ENCODE measurements around the gene RTN4. TPM values are rescaled to one million over a fixed set of nuclear protein-coding genes. Genes with fewer than 3 reads are reported as not detected.
"Not testable (repeated sequence)": the region's sequence is repeated elsewhere in the genome, so short reads cannot be mapped to it uniquely, and the experiment has no call there.

The RTN4 gene
- total RNA-seq, 1 donor from 2014 or later: 273 TPM

DNA sequence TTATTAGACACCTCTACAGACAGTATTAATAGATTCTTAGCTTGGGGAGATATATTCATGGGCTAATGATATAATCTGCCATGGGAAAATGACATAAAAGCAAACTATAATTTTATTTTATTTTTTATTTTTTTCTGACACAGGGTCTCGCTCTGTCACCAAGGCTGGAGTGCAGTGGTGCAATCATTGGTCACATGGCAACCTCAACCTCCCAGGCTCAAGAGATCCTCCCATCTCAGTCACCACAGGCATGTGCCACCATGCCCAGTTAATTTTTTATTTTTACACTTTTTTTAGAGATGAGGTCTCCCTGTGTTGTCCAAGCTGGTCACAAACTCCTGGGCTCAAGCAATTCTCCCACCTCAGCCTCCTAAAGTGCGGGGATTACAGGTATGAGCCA lies 39.3 kb downstream of the RTN4 start:
- DNase-seq (ENCODE audit: low read depth, low spot score): no peak

DNA sequence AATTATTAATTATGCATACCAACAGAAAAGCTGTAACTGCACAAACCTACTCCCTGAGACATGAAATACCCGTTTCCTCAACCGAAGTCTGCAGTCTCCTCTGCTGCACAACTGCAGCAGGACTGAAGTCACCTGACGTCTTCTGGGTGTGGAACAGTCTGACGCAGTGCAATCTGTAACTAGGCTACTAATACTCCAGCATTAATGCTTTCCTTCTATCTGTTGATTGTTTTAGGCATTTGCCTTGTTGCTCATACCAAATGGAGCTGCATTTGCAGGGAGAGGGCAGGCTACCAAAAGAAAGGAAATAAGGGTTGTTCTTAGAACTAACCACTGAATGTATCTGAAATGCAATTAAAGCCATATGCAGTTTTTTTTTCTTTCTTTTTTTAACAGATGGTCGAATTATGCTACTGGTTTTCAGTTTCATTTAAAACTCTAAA lies 40.1 kb downstream of the RTN4 start:
- DNase-seq (ENCODE audit: low read depth, low spot score): no peak

DNA sequence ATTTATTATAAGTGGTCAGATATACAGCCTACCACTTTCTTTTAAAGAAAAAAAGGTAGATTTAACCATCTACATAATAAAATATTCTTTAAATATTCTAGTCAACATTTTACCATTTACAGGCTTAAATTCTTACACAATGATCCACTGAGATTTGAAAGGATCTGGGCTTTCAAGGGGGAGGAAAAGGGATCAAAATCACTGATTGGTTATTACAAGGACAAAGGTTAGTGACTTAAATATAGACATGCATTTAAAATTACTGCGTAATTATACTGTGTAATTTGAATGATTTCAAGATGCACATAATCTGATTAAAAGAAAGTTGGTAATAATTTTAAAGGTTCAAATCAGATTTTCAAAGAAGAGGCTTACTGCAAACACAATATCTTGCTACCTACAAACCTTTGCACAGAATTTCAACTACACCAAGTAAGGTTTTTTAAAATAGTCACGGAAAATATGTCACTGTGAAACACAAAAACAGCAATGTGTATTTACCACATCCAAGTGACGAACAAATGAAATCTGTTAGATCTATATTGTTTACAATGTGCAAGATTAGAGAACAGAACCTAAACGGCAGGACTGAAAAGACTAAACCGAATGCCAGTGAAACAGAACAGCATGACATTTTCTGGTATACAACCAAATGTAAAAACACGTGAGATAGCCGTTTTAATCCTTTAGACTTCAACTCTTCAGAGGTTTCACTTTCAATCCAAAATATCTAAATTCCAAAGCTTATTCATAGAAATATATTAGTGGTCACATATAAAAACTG lies 40.8 kb downstream of the RTN4 start:
- DNase-seq (ENCODE audit: low read depth, low spot score): no peak

DNA sequence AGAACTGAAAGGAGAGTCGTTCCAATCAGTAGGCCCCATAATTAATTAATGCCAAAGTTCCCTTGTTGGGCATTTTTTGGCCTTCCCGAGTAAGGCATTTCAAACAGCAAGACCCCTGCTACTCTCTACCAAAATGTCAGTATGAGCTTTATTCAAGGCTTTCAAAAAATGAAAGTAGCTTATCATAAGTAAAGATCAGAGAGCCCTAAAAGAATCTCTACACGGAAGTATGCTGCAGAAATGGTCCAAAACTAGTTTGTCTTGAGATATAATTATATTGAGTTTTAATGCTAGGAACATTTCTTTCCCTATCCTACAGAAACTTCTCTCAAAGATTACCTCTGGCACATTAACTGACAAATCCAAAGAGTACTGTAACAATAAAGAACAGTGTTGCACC lies 43.9 kb downstream of the RTN4 start:
- no peak for DNase-seq (ENCODE audit: low read depth, low spot score)

DNA sequence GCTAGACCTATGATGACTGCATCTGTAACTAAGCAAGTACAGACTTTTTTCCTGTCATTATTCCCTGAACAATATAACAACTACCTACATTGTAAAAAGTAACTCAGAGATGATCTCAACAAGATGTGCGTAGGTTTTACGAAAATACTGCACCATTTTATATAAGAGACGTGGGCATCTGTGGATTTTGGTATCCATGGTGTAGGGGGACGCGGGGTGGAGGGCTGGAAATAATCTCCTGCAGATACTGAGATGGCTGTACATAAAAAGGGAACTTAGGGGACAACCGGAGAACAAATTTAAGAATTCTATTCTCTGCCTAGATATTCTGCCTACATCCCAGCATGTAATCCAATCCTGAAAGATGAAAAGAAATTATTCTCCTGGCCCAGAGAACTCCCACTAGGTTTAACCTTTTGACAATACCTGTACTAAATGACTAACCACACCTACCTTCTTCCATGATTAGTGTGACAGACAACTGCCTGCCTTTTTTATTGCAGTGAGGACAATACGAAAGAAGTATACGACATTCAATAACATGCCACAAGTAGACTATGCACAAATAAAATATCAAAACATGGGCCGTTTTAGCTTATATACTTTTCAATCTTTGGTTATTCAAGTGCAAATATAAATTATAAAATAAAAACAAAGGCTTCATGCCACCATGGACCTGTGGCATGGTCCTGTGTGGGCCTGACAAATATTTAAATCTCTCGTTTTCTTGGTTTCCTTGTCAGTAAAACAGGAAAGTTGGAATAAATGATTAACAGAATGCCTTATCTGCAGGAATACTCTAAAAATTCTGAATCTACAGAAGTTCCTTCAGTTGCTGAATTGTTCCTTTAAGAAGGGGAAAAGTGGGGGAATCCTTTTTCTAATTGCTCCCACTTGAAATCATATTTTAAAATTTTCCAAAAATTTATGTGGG lies 46.3 kb downstream of the RTN4 start:
- DNase-seq (ENCODE audit: low read depth, low spot score): no peak

DNA sequence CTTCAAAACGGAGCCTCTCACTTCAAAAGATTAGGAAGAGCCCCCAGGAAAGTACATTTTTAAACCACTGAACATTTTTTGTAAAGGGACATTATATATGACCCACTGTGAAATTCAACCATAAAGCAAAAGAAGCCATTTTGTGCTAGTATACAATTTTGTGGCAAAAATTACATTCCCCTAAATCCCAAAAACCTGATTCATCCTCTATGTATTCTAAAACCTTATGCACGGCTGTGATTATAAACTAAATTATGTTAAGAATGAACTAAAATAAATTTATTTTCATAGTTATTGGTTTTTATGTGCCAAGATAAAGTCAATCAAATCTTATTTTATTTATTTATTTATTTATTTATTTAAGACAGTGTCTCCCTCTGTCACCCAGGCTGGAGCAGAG lies 48.5 kb downstream of the RTN4 start:
- no peak for DNase-seq (ENCODE audit: low read depth, low spot score)

DNA sequence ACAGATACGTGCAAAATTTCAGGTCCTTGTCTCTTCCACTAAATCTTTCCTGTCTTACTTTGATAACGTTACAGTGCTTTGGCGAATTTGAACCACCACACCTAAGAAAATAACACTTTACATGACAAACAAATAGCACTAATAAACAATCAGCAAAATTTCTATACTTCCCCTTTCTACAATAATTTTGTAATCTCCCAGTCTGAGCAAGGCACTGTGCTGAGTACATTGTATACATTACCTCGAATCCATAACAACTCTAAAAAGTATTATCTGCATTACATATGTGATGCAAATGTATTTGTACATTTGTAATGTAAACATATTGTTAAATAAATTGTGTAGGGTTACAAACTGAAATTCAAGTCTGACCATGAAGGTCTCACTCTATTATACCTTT lies 49.9 kb downstream of the RTN4 start:
- DNase-seq (ENCODE audit: low read depth, low spot score): no peak

DNA sequence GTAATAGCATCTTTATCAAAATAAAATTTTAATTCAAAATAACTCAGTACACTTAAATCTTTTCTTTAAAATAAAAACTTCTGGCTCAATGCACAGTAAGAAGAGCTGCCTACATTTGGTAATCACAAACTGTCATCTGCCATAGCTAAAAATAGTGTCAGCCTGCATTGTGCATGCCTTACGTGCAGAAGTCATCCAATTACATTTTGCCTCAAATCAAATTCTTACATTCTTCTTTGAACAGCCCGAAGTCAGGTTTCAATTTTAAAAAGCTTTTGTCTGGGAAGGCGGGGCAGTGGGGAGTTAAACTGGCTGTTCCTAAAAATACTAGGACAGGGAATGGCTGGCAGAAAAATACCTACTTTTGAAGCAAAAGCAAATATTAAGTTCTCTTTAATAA lies 51.1 kb downstream of the RTN4 start:
- no peak for DNase-seq (ENCODE audit: low read depth, low spot score)

DNA sequence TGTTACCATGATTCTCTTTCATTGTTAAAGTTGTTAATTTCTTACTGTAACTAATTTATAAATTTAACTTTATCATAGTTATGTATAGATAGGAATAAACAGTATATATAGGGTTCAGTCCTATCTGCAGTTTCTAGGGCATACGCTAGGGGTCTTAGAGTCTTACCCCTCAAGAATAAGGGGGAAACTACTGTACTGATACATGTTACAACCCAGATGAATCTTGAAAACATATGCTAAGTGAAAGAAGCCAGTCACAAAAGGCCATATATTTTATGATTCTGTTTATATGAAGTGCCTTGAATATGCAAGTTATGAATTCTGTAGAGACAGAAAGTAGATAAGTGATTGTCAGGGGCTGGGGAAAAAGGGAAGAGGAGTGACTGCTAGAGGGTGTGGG lies 52.4 kb downstream of the RTN4 start:
- DNase-seq (ENCODE audit: low read depth, low spot score): no peak

DNA sequence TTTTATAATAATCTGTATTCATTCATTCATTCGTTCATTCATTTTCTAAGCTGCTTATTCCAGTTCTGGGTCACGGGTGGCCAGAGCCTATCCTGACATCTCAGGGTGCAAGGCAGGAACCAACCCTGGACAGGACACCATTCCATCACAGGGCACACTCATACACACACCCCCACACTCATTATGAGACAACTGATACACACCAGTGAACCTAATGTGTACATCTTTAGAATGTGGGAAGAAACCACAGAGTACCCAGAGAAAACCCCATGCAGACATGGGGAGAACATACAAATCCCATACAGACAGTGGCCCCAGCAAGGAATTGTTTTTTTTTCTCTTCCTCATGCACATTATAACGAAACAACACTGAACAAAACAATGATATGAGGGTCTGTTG lies 54.7 kb downstream of the RTN4 start:
- no peak for DNase-seq (ENCODE audit: low read depth, low spot score)

DNA sequence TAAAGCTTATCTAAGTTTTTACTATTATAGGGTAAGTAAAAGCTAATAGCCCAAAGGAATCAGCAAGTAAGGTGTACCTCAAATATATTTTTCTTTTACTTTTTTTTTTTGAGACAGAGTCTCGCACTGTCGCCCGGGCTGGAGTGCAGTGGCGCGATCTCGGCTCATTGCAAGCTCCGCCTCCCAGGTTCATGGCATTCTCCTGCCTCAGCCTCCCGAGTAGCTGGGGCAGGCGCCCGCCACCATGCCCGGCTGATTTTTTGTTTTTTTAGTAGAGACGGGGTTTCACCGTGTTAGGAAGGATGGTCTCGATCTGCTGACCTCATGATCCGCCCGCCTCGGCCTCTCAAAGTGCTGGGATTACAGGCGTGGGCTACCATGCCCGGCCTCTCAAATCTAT lies 59.6 kb downstream of the RTN4 start:
- not testable (repeated sequence) for DNase-seq (ENCODE audit: low read depth, low spot score)

DNA sequence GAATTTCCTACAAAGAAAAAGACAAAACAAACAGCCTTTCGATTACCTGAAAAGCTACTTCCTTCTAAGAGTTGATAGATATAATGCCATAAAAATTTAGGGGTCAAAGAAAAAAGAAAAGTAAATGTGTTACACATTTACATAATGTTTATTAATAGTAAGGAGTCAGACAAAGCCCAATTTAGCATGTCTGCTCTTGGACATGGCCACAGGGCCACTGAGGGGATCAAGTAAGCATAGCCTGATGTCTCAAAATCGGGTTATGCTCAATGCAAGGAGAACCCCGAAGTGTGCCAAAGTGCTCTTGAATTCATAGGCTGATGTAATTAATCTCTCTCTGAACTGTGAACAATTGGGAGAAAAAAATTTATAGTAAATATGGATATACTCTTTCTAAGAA lies 61.6 kb downstream of the RTN4 start:
- no peak for DNase-seq (ENCODE audit: low read depth, low spot score)

DNA sequence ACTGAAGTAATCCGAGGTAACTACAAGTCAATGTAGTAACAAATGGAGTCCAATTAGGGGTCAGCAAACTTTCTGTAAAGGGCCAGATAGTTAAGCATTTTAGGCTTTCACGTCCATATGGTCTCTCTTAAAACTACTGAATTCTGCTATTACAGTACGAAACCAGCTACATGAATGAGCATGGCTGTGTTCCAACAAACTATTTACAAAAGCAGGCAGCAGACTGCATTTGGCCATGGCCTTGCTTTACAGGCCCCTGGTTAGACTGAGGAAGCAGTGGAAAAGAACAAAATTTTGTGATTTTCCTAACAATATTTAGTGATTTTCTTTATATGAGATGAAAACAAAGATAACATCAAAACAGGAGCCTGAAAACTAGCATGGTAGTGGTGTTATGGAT lies 64.0 kb downstream of the RTN4 start:
- DNase-seq (ENCODE audit: low read depth, low spot score): no peak

DNA sequence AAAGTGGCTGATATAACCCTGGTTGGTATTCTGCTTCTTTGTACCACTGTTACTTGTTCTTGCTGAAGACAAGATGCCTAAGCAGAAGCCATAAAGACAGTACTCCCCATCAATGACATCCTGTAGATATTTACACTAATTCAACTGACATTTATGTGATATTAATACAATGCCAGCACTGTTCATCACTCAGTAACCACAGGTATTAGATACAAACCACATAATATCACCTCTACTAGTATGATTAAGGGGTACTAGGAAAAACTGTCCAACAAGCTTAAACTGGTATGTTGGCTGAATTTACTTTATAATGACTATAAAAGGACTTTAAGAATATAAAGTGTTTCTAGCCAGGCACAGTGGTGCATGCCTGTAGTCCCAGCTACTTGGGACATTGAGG lies 65.8 kb downstream of the RTN4 start:
- DNase-seq (ENCODE audit: low read depth, low spot score): no peak

DNA sequence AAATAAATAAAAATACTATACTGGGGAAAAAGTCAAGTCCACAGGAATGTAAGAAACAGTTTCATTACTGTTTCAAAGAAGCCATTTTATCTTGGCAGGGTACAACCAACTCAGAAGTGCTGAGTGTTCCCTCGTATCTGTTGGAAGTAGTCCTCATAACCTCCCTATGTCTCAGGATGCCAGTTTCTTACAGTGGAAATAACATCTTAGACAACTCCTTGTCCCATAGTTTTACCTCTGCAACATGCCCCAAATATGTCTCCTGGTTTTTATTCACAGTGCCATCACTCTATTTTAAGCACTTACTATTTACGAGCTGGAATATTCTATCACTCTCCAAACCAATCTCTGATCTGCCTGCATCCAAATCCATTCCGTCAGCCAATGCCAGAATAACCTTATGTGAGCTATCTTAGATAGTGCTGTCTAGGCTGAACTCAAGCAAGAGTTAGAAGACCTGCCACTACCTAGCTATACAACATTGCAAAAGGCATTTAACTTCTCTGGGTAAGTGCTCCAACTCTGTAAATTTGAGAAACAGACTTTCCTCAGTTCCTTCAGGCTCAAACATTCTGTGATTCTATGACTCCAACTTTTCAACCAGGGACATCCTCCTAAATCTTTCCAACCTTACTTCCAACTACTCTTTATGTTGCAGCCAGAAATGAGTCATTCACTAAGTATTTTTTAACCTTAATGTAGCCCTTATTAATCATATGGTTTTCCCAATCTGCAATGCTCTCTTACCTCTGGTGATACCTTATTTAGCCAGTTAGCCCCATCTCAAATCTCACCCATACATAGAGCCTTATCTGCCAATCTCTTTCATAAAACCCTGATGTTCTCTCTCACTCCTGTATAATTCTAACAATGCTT lies 66.7 kb downstream of the RTN4 start:
- no peak for DNase-seq (ENCODE audit: low read depth, low spot score)

DNA sequence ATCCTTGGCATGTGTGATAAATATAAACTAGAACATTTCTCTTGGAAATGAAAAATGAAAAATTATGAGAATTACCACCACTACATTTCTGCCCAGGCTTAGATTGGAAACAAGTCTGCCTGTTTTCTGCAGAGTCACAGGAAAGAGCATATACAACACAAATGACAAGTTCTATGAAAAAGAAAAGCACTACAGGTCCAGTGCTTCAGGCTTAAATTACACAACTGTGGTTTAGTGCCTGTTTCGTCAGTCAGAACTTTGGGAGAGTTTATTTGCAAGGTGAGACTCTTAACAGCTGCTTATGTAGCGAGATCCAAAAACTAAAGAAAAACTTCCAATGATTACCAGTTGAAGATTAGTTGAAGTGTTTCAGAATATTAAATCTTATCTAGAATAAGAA lies 68.9 kb downstream of the RTN4 start:
- no peak for DNase-seq (ENCODE audit: low read depth, low spot score)

DNA sequence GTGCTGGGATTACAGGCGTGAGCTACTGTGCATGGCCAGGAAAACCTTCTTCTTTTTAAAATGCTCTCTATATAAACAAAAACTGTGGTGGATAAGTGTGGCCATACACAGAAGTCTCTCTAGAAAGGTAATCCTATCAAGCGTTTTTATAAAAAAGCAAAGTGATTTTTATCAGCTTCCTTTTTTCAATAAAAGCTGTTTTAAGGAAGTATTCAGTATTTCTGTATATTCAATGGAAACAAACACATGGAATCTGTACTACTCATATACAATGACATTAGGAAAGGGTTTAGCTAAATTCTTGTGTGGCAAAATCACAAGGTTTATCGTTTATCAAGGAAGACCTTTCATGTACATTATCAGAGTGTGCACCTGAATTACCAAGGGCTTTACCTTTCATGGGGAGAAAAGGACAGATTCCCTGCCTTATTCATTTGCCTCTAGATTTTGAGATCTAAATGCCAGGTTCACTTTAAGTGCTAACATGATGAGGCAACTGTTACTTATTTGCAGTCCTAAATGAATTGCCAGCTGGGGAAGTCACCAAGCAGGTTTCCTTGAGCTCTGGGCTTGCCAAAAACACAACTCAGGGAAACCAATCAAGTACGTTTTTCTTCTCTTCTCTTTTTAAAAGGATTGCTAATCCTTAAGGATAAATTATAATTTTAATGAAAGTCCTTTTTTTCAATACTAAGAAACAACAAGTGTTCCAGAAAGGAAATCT lies 70.8 kb downstream of the RTN4 start:
- DNase-seq (ENCODE audit: low read depth, low spot score): no peak

DNA sequence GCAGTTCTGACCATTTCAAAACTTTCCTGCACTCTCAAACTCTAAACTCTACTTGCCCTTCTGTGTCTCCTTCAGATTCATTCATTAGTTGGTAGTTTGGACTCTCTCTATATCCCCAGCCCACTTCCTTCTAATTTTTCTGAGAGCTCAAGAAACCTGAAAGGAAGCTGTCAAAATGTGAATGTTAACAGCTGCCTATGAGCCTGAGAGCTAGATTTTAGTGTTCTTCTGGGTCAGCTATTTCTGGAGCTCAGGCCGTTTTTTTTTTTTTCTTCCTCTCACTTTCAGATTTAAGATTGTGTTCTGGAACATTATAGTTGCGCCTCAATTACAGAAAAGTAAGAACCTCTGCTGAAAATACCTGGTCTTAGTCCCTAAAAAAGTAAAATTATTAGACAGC lies 73.1 kb downstream of the RTN4 start:
- DNase-seq (ENCODE audit: low read depth, low spot score): no peak

DNA sequence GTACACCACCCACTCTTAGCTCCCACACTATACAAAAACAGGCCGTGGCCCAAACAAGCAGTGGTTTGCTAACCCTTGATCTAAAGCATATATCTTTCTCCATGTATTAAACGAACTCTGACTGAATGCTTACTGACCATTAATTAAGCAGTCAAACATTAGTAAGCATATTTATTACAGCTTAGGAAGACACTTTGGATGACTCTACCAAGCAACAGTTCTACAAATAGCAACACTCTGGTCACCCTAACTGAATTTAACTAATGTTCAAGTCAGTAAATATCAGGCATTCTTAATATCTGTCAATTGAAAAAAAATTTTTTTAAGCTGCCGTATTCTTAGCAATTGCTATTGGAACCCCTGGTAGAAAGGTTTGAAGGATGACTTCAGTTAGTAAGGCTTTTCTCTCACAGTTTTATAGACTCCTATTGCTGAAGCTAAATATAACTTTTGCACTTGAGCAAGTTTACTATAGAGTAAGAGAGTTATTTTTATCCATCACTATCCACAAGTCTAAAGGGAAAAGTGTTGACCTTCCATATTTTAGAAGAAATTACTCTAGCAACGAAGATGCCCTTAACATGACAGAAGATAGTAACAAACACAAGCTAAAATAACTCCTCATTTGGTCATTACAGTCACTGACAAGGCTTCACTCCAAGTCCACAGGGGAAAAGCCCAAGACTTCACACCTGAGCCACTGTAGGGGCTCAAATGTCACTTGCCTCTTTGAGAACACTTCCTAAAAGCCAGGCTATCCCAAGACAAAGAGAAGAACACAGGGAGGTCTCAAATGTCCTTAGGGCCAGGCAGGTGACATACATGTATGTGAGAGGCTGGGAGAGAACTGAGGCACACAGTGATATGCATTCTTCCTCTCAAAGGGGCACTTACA lies 74.4 kb downstream of the RTN4 start:
- no peak for DNase-seq (ENCODE audit: low read depth, low spot score)

DNA sequence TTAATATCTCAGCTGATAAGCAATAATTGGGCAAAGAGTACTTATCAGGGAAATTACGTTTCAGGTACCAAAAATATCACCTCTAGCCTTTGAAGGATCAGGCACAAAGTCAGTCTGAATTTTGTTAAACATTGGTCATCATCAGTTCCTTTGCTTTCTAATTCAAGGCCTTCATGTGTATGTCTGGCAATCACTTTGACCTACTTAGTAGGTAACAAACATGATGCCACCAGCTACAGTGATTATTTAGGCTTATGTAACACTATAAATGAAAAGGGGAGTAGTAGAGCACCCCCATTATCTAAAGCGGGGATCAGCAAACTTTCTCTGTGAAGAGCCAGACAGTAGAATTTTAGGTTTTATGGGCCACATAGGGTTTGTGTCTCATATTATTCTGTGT lies 75.1 kb downstream of the RTN4 start:
- no peak for DNase-seq (ENCODE audit: low read depth, low spot score)

All from pulmonary artery endothelial cell (primary cell).